ENCODE results near the gene CCN5.

Gene CCN5

DNA sequence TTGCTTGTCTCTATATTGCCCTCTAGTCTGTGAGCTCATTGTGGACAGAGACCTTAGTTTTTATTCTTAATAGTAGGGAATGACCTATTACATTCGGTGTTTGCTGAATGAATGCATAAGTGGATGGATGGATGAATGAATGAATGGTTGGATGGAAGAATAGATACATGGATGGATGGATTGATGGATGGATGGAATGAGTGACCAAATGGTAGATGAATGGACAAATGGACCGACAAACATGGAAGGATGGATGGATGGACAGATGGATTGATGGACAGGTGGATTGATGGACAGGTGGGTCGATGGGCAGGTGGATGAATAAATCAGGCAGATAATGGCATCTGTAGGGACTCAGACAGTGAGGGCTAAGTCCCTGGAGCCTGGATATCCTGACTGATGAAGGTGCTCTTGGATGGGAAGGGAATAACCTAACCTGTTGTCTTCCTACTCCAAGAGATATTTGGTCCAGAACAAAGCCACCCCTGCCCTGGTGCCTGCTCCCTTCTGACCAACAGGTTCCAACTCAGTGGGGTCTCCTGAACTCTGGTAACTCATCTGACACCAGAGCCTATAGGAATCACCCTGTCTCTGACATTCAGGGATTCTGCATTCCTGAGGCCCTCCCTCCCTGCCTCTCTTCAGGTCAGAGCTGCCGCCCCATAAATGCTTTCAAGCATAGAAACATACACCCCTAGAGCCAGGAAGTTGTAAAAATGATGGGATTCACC lies 9.6 kb upstream of the CCN5 start:
- no peaks in the 10 kb centered on the region for H3K27me3 ChIP-seq (ENCODE audit: low read length)
- H3K9me3 ChIP-seq (ENCODE audit: insufficient read depth, low read length) = no peaks in the 10 kb centered on the region
- H3K4me3 ChIP-seq (ENCODE audit: insufficient read depth, low read length, poor library complexity, severe bottlenecking) = no peak overlapping the region
- no peak overlapping the region for H2AFZ ChIP-seq (ENCODE audit: low read depth, low read length, severe bottlenecking)
- H3K4me2 ChIP-seq (ENCODE audit: low read depth, low read length, poor library complexity, severe bottlenecking) = no peak overlapping the region
- H3K27ac ChIP-seq (ENCODE audit: low read depth, low read length) = no peak overlapping the region
- H3K9ac ChIP-seq (ENCODE audit: low read length) = no peak overlapping the region
- H3K9me2 ChIP-seq (replicated peaks; ENCODE audit: insufficient read depth, low read length) = no peaks in the 10 kb centered on the region
- TF ChIP-seq, protein P1, sequence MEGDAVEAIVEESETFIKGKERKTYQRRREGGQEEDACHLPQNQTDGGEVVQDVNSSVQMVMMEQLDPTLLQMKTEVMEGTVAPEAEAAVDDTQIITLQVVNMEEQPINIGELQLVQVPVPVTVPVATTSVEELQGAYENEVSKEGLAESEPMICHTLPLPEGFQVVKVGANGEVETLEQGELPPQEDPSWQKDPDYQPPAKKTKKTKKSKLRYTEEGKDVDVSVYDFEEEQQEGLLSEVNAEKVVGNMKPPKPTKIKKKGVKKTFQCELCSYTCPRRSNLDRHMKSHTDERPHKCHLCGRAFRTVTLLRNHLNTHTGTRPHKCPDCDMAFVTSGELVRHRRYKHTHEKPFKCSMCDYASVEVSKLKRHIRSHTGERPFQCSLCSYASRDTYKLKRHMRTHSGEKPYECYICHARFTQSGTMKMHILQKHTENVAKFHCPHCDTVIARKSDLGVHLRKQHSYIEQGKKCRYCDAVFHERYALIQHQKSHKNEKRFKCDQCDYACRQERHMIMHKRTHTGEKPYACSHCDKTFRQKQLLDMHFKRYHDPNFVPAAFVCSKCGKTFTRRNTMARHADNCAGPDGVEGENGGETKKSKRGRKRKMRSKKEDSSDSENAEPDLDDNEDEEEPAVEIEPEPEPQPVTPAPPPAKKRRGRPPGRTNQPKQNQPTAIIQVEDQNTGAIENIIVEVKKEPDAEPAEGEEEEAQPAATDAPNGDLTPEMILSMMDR (IDR thresholded peaks at IDR 0.05; ENCODE audit: insufficient read depth, low read length, poor library complexity, severe bottlenecking) = no peak
- H4K20me1 ChIP-seq (ENCODE audit: low read depth, low read length) = no peaks in the 10 kb centered on the region
- H3K36me3 ChIP-seq (ENCODE audit: low read length) = no peaks in the 10 kb centered on the region
- no peaks in the 10 kb centered on the region for H3K79me2 ChIP-seq (ENCODE audit: insufficient read depth, low read length)
- no peaks in the 10 kb centered on the region for H3F3A ChIP-seq (ENCODE audit: insufficient read depth)

DNA sequence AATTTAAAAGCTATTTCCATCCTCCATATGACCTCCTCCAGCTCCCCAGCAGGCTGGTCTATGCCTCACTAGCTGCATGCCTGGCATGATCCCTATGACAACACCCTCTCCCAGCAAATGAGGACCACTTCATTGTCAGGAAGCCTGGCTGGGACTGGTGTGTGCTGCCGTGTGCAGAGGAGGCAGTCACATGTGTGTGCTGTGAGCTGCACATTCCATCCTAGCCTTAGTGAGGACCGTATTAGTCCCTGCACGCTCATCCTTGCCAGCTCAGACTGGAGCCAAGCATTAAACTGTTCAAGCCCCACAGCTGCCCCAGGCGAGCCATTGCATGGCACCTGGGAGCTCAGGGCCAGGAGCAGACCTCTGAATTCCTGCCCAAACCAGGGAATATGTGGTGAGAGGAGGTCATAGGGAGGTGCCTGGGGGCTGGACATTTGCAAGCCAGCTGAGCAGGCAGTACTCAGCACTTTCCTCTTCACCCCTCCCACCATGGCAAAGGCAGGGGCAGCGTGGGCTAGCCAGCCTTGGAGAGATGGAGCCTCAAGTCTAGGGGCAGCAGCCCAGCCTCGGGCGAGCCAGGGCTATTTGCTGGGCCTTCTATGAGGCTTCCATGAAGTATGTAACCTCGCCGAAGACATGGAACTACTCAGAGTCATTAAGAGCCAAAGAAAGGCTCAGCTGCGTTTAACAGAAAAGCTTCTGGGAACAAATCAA lies 8.7 kb upstream of the CCN5 start:
- Histone ChIP-seq H3K27me3 (ENCODE audit: low read length) (no peaks in the 10 kb centered on the region), H4K20me1 (ENCODE audit: low read depth, low read length) (no peaks in the 10 kb centered on the region), H3K36me3 (ENCODE audit: low read length) (no peaks in the 10 kb centered on the region), H3K79me2 (ENCODE audit: insufficient read depth, low read length) (no peaks in the 10 kb centered on the region), H3K9me3 (ENCODE audit: insufficient read depth, low read length) (no peaks in the 10 kb centered on the region), H3F3A (ENCODE audit: insufficient read depth) (no peaks in the 10 kb centered on the region), H3K27ac (ENCODE audit: low read depth, low read length) (no peak overlapping the region), H3K9ac (ENCODE audit: low read length) (no peak overlapping the region), H3K4me2 (ENCODE audit: low read depth, low read length, poor library complexity, severe bottlenecking) (no peak overlapping the region), H3K9me2 (replicated peaks; ENCODE audit: insufficient read depth, low read length) (no peaks in the 10 kb centered on the region), H2AFZ (ENCODE audit: low read depth, low read length, severe bottlenecking) (no peak overlapping the region), H3K4me3 (ENCODE audit: insufficient read depth, low read length, poor library complexity, severe bottlenecking) (no peak overlapping the region)
- no peak for TF ChIP-seq EZH2phosphoT487 (conservative IDR thresholded peaks at IDR 0.05; ENCODE audit: low read length)
- TF ChIP-seq, protein P1 (IDR thresholded peaks at IDR 0.05; ENCODE audit: insufficient read depth, low read length, poor library complexity, severe bottlenecking) = no peak

DNA sequence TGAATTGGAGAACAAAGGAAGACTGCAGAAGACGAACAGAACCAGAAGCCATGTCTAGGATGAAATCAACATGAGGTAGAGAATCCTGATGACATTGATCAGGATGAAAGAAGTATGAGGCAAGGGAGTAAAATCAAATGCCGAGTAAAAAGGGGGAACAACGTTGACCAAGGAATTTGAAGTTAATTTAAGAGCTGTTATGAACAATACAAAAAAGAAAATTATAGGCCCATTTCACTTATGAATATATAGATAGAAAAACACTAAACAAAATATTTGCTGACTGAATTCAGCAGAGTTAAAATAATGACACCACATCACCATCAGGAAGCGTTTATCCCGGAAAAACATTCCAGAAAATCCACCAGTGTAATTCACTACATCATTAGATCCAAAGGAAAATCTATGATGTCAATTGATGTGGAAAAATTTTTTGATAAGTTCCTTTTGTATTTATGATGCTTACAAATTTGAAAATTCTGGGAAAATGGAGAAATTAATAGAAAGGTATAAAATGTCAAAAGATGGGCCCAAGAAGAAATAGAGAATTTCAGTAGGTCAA lies 8.1 kb upstream of the CCN5 start:
- no peak overlapping the region for H3K27ac ChIP-seq (ENCODE audit: low read depth, low read length)
- H3F3A ChIP-seq (ENCODE audit: insufficient read depth) = no peaks in the 10 kb centered on the region
- no peak overlapping the region for H3K4me2 ChIP-seq (ENCODE audit: low read depth, low read length, poor library complexity, severe bottlenecking)
- H3K27me3 ChIP-seq (ENCODE audit: low read length) = no peaks in the 10 kb centered on the region
- TF ChIP-seq EZH2phosphoT487 (conservative IDR thresholded peaks at IDR 0.05; ENCODE audit: low read length) = no peak
- TF ChIP-seq, protein P1 (IDR thresholded peaks at IDR 0.05; ENCODE audit: insufficient read depth, low read length, poor library complexity, severe bottlenecking) = no peak
- H4K20me1 ChIP-seq (ENCODE audit: low read depth, low read length) = no peaks in the 10 kb centered on the region
- no peak overlapping the region for H2AFZ ChIP-seq (ENCODE audit: low read depth, low read length, severe bottlenecking)
- H3K9ac ChIP-seq (ENCODE audit: low read length) = no peak overlapping the region
- no peaks in the 10 kb centered on the region for H3K9me2 ChIP-seq (replicated peaks; ENCODE audit: insufficient read depth, low read length)
- no peaks in the 10 kb centered on the region for H3K9me3 ChIP-seq (ENCODE audit: insufficient read depth, low read length)
- H3K36me3 ChIP-seq (ENCODE audit: low read length) = no peaks in the 10 kb centered on the region
- H3K79me2 ChIP-seq (ENCODE audit: insufficient read depth, low read length) = no peaks in the 10 kb centered on the region
- H3K4me3 ChIP-seq (ENCODE audit: insufficient read depth, low read length, poor library complexity, severe bottlenecking) = no peak overlapping the region
